ENCODE results near the gene AGAP2. TPM values are rescaled to one million over a fixed set of nuclear protein-coding genes. Genes with fewer than 3 reads are reported as not detected.
A peak's percentile ranks its signal among the peaks of the same experiment; 100 is the strongest.

Gene AGAP2
- total RNA-seq, 1 experiment from 2014 or later = 5.3 TPM

- H3K4me1 Mint-ChIP-seq = peaks cover 27 to 40% of the 10 kb centered on the region in 2 experiments
- Histone ChIP-seq H3K18ac (ENCODE audit: insufficient read length, low read depth, low read length) (no peak overlapping the region), H2AK5ac (ENCODE audit: insufficient read length, low read length) (no peak overlapping the region), H3K4me2 (ENCODE audit: insufficient read depth, insufficient read length, low read length) (peak overlapping the region; percentile 80), H3K79me1 (ENCODE audit: insufficient read depth, low read depth, low read length, poor library complexity, severe bottlenecking) (no peaks in the 10 kb centered on the region), H2BK20ac (ENCODE audit: low read depth, low read length, poor library complexity, severe bottlenecking) (no peak overlapping the region), H2AFZ (ENCODE audit: low read length) (no peak overlapping the region), H4K5ac (ENCODE audit: insufficient read length, low read depth, low read length) (no peak overlapping the region), H3K23me2 (ENCODE audit: insufficient read length, low read depth, low read length, poor library complexity, severe bottlenecking) (peaks cover 25% of the 10 kb centered on the region), H2BK12ac (ENCODE audit: insufficient read length, low read depth, low read length) (no peak overlapping the region), H3K79me2 (ENCODE audit: insufficient read depth, low read length) (no peaks in the 10 kb centered on the region), H3K9ac (ENCODE audit: extremely low read depth, insufficient read length, low read length) (no peak overlapping the region), H3K4ac (ENCODE audit: low read depth, low read length) (no peak overlapping the region), H3K27ac (ENCODE audit: insufficient read length, low read depth, low read length) (no peak overlapping the region), H2BK15ac (ENCODE audit: low read depth, low read length) (no peak overlapping the region), H3T11ph (ENCODE audit: low read length) (no peak overlapping the region), H2BK120ac (ENCODE audit: low read depth, low read length, poor library complexity, severe bottlenecking) (no peak overlapping the region), H2BK5ac (ENCODE audit: insufficient read length, low read length) (no peak overlapping the region), H3K23ac (ENCODE audit: insufficient read length, low read depth, low read length) (no peak overlapping the region), H3K27me3 (ENCODE audit: insufficient read depth, low read length) (peaks cover 31% of the 10 kb centered on the region; the same call in 1 of the 2 replicates), H3K4me1 (ENCODE audit: insufficient read depth, low read length) (peaks cover 3% of the 10 kb centered on the region; the same call in 1 of the 2 replicates), H4K8ac (replicated peaks; ENCODE audit: insufficient read length, low read depth, low read length) (no peak overlapping the region), H4K20me1 (ENCODE audit: control insufficient read depth, insufficient read depth, insufficient read length) (no peaks in the 10 kb centered on the region), H4K91ac (ENCODE audit: insufficient read length, low read depth, low read length) (no peak overlapping the region), H3K56ac (ENCODE audit: insufficient read length, low read depth, low read length) (no peak overlapping the region), H3K9me3 (ENCODE audit: control insufficient read depth, low read depth, low read length) (no peaks in the 10 kb centered on the region), H3K14ac (ENCODE audit: insufficient read depth, low read length) (no peak overlapping the region; the same call in 1 of the 2 replicates)
- peak overlapping the region; percentile 57 to 75 for H3K4me3 Mint-ChIP-seq
- no peaks in the 10 kb centered on the region for H3K9me3 Mint-ChIP-seq
- peak; percentile 48 for DNase-seq
- TF ChIP-seq CTCF (conservative IDR thresholded peaks at IDR 0.05) = no peak
- H3K27ac Mint-ChIP-seq = no peak overlapping the region
- peaks cover 17 to 33% (median 28%) of the 10 kb centered on the region in 3 experiments for H3K36me3 Mint-ChIP-seq (ENCODE audit: insufficient read depth in 1 of 3, low read depth in 3 of 3)
- no CpG with 5 or more reads among the region's 40 CpGs for WGBS (ENCODE audit: extremely low coverage, insufficient read length, low lambda C conversion rate)
- H3K27me3 Mint-ChIP-seq (ENCODE audit: low read depth) = peaks cover 48% of the 10 kb centered on the region
Measured at GRCh38 chr12:57765698-57766463, 27.3 kb upstream of the AGAP2 start.

Measured in H9 (cell line).